ENCODE data around the gene TMEM8B.

The TMEM8B gene

GRCh38 chr9:35863583-35863982 is 34.6 kb downstream of the TMEM8B start:
- no peaks in the 10 kb centered on the region for H3K9me3 ChIP-seq (ENCODE audit: control insufficient read depth in 1 of 2, low read length in 2 of 2)
- H3K36me3 ChIP-seq (ENCODE audit: control insufficient read depth in 1 of 2, insufficient read depth in 2 of 2, low read length in 2 of 2): no peaks in the 10 kb centered on the region
- no peaks in the 10 kb centered on the region for H3K4me1 ChIP-seq (ENCODE audit: control insufficient read depth in 1 of 2, insufficient read depth in 2 of 2, low read length in 2 of 2)
- no peak overlapping the region for H3K4me3 ChIP-seq (ENCODE audit: low read depth in 1 of 2, low read length in 2 of 2)
- H3K9ac ChIP-seq (ENCODE audit: low read depth in 1 of 2, low read length in 2 of 2): no peak overlapping the region
- H3K27ac ChIP-seq (ENCODE audit: low read depth, low read length): no peak overlapping the region
- peaks cover 32 to 34% of the 10 kb centered on the region in 2 donors for H3K27me3 ChIP-seq (ENCODE audit: control insufficient read depth in 1 of 2, insufficient read depth in 2 of 2, low read length in 2 of 2)

- H3K27me3 ChIP-seq (ENCODE audit: control insufficient read depth in 1 of 2, insufficient read depth in 2 of 2, low read length in 2 of 2): peaks cover 27 to 28% of the 10 kb centered on the region in 2 donors
- H3K36me3 ChIP-seq (ENCODE audit: control insufficient read depth in 1 of 2, insufficient read depth in 2 of 2, low read length in 2 of 2): no peaks in the 10 kb centered on the region
- no peak overlapping the region for H3K27ac ChIP-seq (ENCODE audit: low read depth, low read length)
- no peaks in the 10 kb centered on the region for H3K9me3 ChIP-seq (ENCODE audit: control insufficient read depth in 1 of 2, low read length in 2 of 2)
- no peak overlapping the region for H3K4me3 ChIP-seq (ENCODE audit: low read depth in 1 of 2, low read length in 2 of 2)
- no peak overlapping the region for H3K9ac ChIP-seq (ENCODE audit: low read depth in 1 of 2, low read length in 2 of 2)
- H3K4me1 ChIP-seq (ENCODE audit: control insufficient read depth in 1 of 2, insufficient read depth in 2 of 2, low read length in 2 of 2): no peaks in the 10 kb centered on the region
Measured at GRCh38 chr9:35864695-35865255, 35.7 kb downstream of the TMEM8B start.

- H3K4me3 ChIP-seq (ENCODE audit: low read depth in 1 of 2, low read length in 2 of 2): no peak overlapping the region
- H3K4me1 ChIP-seq (ENCODE audit: control insufficient read depth in 1 of 2, insufficient read depth in 2 of 2, low read length in 2 of 2): no peaks in the 10 kb centered on the region
- H3K27me3 ChIP-seq (ENCODE audit: control insufficient read depth in 1 of 2, insufficient read depth in 2 of 2, low read length in 2 of 2): peaks cover under 1 to 9% of the 10 kb centered on the region in 2 donors
- H3K9ac ChIP-seq (ENCODE audit: low read depth in 1 of 2, low read length in 2 of 2): no peak overlapping the region
- H3K9me3 ChIP-seq (ENCODE audit: control insufficient read depth in 1 of 2, low read length in 2 of 2): no peaks in the 10 kb centered on the region
- no peak overlapping the region for H3K27ac ChIP-seq (ENCODE audit: low read depth, low read length)
- H3K36me3 ChIP-seq (ENCODE audit: control insufficient read depth in 1 of 2, insufficient read depth in 2 of 2, low read length in 2 of 2): no peaks in the 10 kb centered on the region
Measured at GRCh38 chr9:35867538-35867937, 38.5 kb downstream of the TMEM8B start.

- no peaks in the 10 kb centered on the region for H3K4me1 ChIP-seq (ENCODE audit: control insufficient read depth in 1 of 2, insufficient read depth in 2 of 2, low read length in 2 of 2)
- H3K36me3 ChIP-seq (ENCODE audit: control insufficient read depth in 1 of 2, insufficient read depth in 2 of 2, low read length in 2 of 2): no peaks in the 10 kb centered on the region
- no peaks in the 10 kb centered on the region for H3K9me3 ChIP-seq (ENCODE audit: control insufficient read depth in 1 of 2, low read length in 2 of 2)
- peaks cover 0 to under 1% of the 10 kb centered on the region in 2 donors for H3K27me3 ChIP-seq (ENCODE audit: control insufficient read depth in 1 of 2, insufficient read depth in 2 of 2, low read length in 2 of 2)
- no peak overlapping the region for H3K4me3 ChIP-seq (ENCODE audit: low read depth in 1 of 2, low read length in 2 of 2)
- no peak overlapping the region for H3K27ac ChIP-seq (ENCODE audit: low read depth, low read length)
- no peak overlapping the region for H3K9ac ChIP-seq (ENCODE audit: low read depth in 1 of 2, low read length in 2 of 2)
Measured at GRCh38 chr9:35868933-35869332, 39.9 kb downstream of the TMEM8B start.

GRCh38 chr9:35869621-35870216 is 40.7 kb downstream of the TMEM8B start:
- H3K4me3 ChIP-seq (ENCODE audit: low read depth in 1 of 2, low read length in 2 of 2): no peak overlapping the region
- H3K27ac ChIP-seq (ENCODE audit: low read depth, low read length): no peak overlapping the region
- H3K36me3 ChIP-seq (ENCODE audit: control insufficient read depth in 1 of 2, insufficient read depth in 2 of 2, low read length in 2 of 2): no peaks in the 10 kb centered on the region
- H3K9me3 ChIP-seq (ENCODE audit: control insufficient read depth in 1 of 2, low read length in 2 of 2): no peaks in the 10 kb centered on the region
- H3K27me3 ChIP-seq (ENCODE audit: control insufficient read depth in 1 of 2, insufficient read depth in 2 of 2, low read length in 2 of 2): no peaks in the 10 kb centered on the region
- no peak overlapping the region for H3K9ac ChIP-seq (ENCODE audit: low read depth in 1 of 2, low read length in 2 of 2)
- H3K4me1 ChIP-seq (ENCODE audit: control insufficient read depth in 1 of 2, insufficient read depth in 2 of 2, low read length in 2 of 2): no peaks in the 10 kb centered on the region

GRCh38 chr9:35870351-35870923 is 41.4 kb downstream of the TMEM8B start, which contains the start of gene OR13J1:
OR13J1 (minus strand) TSS chr9:35870401; CDS start chr9:35870401, 0 bp downstream.
- Histone ChIP-seq H3K9me3 (ENCODE audit: control insufficient read depth in 1 of 2, low read length in 2 of 2) (no peaks in the 10 kb centered on the region), H3K4me3 (ENCODE audit: low read depth in 1 of 2, low read length in 2 of 2) (no peak within 1 kb of the TSS), H3K27ac (ENCODE audit: low read depth, low read length) (no peak within 1 kb of the TSS), H3K4me1 (ENCODE audit: control insufficient read depth in 1 of 2, insufficient read depth in 2 of 2, low read length in 2 of 2) (no peaks in the 10 kb centered on the region), H3K27me3 (ENCODE audit: control insufficient read depth in 1 of 2, insufficient read depth in 2 of 2, low read length in 2 of 2) (no peaks in the 10 kb centered on the region), H3K9ac (ENCODE audit: low read depth in 1 of 2, low read length in 2 of 2) (no peak within 1 kb of the TSS), H3K36me3 (ENCODE audit: control insufficient read depth in 1 of 2, insufficient read depth in 2 of 2, low read length in 2 of 2) (no peaks in the 10 kb centered on the region)

- Histone ChIP-seq H3K4me3 (ENCODE audit: low read depth in 1 of 2, low read length in 2 of 2) (no peak overlapping the region), H3K36me3 (ENCODE audit: control insufficient read depth in 1 of 2, insufficient read depth in 2 of 2, low read length in 2 of 2) (no peaks in the 10 kb centered on the region), H3K27ac (ENCODE audit: low read depth, low read length) (no peak overlapping the region), H3K4me1 (ENCODE audit: control insufficient read depth in 1 of 2, insufficient read depth in 2 of 2, low read length in 2 of 2) (no peaks in the 10 kb centered on the region), H3K9ac (ENCODE audit: low read depth in 1 of 2, low read length in 2 of 2) (no peak overlapping the region), H3K27me3 (ENCODE audit: control insufficient read depth in 1 of 2, insufficient read depth in 2 of 2, low read length in 2 of 2) (no peaks in the 10 kb centered on the region), H3K9me3 (ENCODE audit: control insufficient read depth in 1 of 2, low read length in 2 of 2) (peaks cover 0 to under 1% of the 10 kb centered on the region in 2 donors)
Measured at GRCh38 chr9:35871545-35871944, 42.5 kb downstream of the TMEM8B start.

GRCh38 chr9:35872505-35872904 is 43.5 kb downstream of the TMEM8B start:
- Histone ChIP-seq H3K27ac (ENCODE audit: low read depth, low read length) (no peak overlapping the region), H3K4me1 (ENCODE audit: control insufficient read depth in 1 of 2, insufficient read depth in 2 of 2, low read length in 2 of 2) (no peaks in the 10 kb centered on the region), H3K4me3 (ENCODE audit: low read depth in 1 of 2, low read length in 2 of 2) (no peak overlapping the region), H3K36me3 (ENCODE audit: control insufficient read depth in 1 of 2, insufficient read depth in 2 of 2, low read length in 2 of 2) (no peaks in the 10 kb centered on the region), H3K9ac (ENCODE audit: low read depth in 1 of 2, low read length in 2 of 2) (no peak overlapping the region), H3K27me3 (ENCODE audit: control insufficient read depth in 1 of 2, insufficient read depth in 2 of 2, low read length in 2 of 2) (no peaks in the 10 kb centered on the region), H3K9me3 (ENCODE audit: control insufficient read depth in 1 of 2, low read length in 2 of 2) (peaks cover 0 to 6% of the 10 kb centered on the region in 2 donors)

- no peak overlapping the region for H3K27ac ChIP-seq (ENCODE audit: low read depth, low read length)
- H3K9me3 ChIP-seq (ENCODE audit: control insufficient read depth in 1 of 2, low read length in 2 of 2): no peaks in the 10 kb centered on the region
- H3K9ac ChIP-seq (ENCODE audit: low read depth in 1 of 2, low read length in 2 of 2): no peak overlapping the region
- H3K4me1 ChIP-seq (ENCODE audit: control insufficient read depth in 1 of 2, insufficient read depth in 2 of 2, low read length in 2 of 2): no peaks in the 10 kb centered on the region
- no peaks in the 10 kb centered on the region for H3K27me3 ChIP-seq (ENCODE audit: control insufficient read depth in 1 of 2, insufficient read depth in 2 of 2, low read length in 2 of 2)
- no peaks in the 10 kb centered on the region for H3K36me3 ChIP-seq (ENCODE audit: control insufficient read depth in 1 of 2, insufficient read depth in 2 of 2, low read length in 2 of 2)
- no peak overlapping the region for H3K4me3 ChIP-seq (ENCODE audit: low read depth in 1 of 2, low read length in 2 of 2)
Measured at GRCh38 chr9:35882263-35882848, 53.3 kb downstream of the TMEM8B start.

- Histone ChIP-seq H3K4me3 (ENCODE audit: low read depth in 1 of 2, low read length in 2 of 2) (no peak overlapping the region), H3K9me3 (ENCODE audit: control insufficient read depth in 1 of 2, low read length in 2 of 2) (no peaks in the 10 kb centered on the region), H3K9ac (ENCODE audit: low read depth in 1 of 2, low read length in 2 of 2) (no peak overlapping the region), H3K27ac (ENCODE audit: low read depth, low read length) (no peak overlapping the region), H3K4me1 (ENCODE audit: control insufficient read depth in 1 of 2, insufficient read depth in 2 of 2, low read length in 2 of 2) (no peaks in the 10 kb centered on the region), H3K36me3 (ENCODE audit: control insufficient read depth in 1 of 2, insufficient read depth in 2 of 2, low read length in 2 of 2) (no peaks in the 10 kb centered on the region), H3K27me3 (ENCODE audit: control insufficient read depth in 1 of 2, insufficient read depth in 2 of 2, low read length in 2 of 2) (no peaks in the 10 kb centered on the region)
Measured at GRCh38 chr9:35882996-35883395, 54.0 kb downstream of the TMEM8B start.

Data from duodenal mucosa (tissue), 2 donors.